Activated naive CD4-positive, alpha-beta T cell treated with anti-CD3 and anti-CD28 coated beads, Interleukin-2, amount 50 U/mL, for 24 hours (primary cell): ENCODE measurements around the gene NCAPD2.
"Not testable (repeated sequence)": the region's sequence is repeated elsewhere in the genome, so short reads cannot be mapped to it uniquely, and the experiment has no call there.

Source experiments
- H3K27ac Mint-ChIP-seq: one replicate; pipeline ENCODE4 v1.8.0; 2021; ENCODE audit warnings: mild to moderate bottlenecking, mixed read lengths
- H3K27me3 Mint-ChIP-seq: one replicate; pipeline ENCODE4 v1.8.0; 2021; ENCODE audit warnings: mixed read lengths
- H3K36me3 Mint-ChIP-seq: one replicate; pipeline ENCODE4 v1.8.0; 2021; ENCODE audit warnings: mixed read lengths
- H3K4me1 Mint-ChIP-seq: one replicate; pipeline ENCODE4 v1.8.0; 2021; ENCODE audit warnings: mixed read lengths
- H3K4me3 Mint-ChIP-seq: one replicate; pipeline ENCODE4 v1.8.0; 2021; ENCODE audit warnings: mild to moderate bottlenecking, mixed read lengths
- H3K9me3 Mint-ChIP-seq: one replicate; pipeline ENCODE4 v1.8.0; 2021; ENCODE audit warnings: mixed read lengths

The NCAPD2 gene

DNA sequence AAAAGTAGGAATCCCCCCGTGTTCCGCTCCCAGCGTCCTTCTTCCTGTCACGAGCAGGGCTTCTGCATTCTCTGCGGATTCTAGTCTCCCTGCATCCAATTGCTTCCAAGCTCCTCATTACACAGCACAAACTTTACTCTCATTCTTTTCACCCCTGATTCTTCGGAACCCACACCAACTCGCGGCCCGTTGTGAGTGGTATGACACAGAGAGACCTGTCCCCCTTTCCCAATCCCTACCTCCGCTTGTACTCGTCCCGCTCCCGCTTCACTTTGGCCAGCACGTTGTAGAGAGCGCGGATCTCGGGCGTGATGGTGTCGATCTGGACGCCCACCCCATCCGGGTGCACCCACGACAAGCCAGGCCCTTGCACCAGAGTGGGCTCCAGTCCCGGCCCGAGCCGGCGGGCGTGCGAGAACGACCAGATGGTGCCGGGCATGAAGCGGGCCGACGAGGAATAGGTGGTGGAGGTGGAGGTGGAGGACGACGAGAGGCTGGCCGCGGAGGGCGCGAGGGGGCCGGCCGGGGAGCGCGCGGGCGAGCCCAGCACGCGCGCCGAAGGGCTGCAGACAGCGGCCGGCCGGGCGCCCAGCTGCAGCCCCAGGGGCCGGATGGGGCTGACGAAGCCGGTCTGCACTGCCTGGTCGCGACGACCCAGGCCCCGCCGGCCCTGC is 61.3 kb downstream of the NCAPD2 start:
- H3K4me3 Mint-ChIP-seq, result peak overlapping the region; percentile 92
- H3K4me1 Mint-ChIP-seq, result peaks cover 48% of the 10 kb centered on the region
- H3K27me3 Mint-ChIP-seq, result no peaks in the 10 kb centered on the region
- H3K9me3 Mint-ChIP-seq, result no peaks in the 10 kb centered on the region
- H3K27ac Mint-ChIP-seq, result peak overlapping the region; percentile 80
- peaks cover 7% of the 10 kb centered on the region for H3K36me3 Mint-ChIP-seq

DNA sequence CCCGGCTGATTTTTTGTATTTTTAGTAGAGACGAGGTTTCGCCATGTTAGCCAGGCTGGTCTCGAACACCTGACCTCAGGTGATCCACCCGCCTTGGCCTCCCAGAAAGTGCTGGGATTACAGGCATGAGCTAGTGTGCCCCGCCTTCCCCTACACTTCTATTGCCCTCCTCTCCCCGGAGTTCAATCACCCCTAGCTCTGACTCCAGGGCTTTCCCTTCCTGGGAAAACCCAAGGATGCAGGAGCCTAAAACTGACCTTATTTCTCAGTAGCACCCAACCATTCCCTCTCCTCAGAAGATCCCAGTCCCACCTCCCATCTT is 62.6 kb downstream of the NCAPD2 start:
- not testable (repeated sequence) for H3K9me3 Mint-ChIP-seq, H3K27ac Mint-ChIP-seq, H3K27me3 Mint-ChIP-seq, H3K36me3 Mint-ChIP-seq
- Mint-ChIP-seq H3K4me3 (peak overlapping the region; percentile 89), H3K4me1 (peaks cover 48% of the 10 kb centered on the region)

GRCh38 chr12:6556857-6557256 is 63.0 kb downstream of the NCAPD2 start:
- H3K36me3 Mint-ChIP-seq, result peaks cover 7% of the 10 kb centered on the region
- no peak overlapping the region for H3K27ac Mint-ChIP-seq
- H3K9me3 Mint-ChIP-seq, result no peaks in the 10 kb centered on the region
- peak overlapping the region; percentile 89 for H3K4me3 Mint-ChIP-seq
- H3K4me1 Mint-ChIP-seq, result peaks cover 47% of the 10 kb centered on the region
- H3K27me3 Mint-ChIP-seq, result no peaks in the 10 kb centered on the region

- not testable (repeated sequence) for H3K27ac Mint-ChIP-seq, H3K9me3 Mint-ChIP-seq, H3K27me3 Mint-ChIP-seq, H3K36me3 Mint-ChIP-seq
- H3K4me3 Mint-ChIP-seq, result peak overlapping the region; percentile 42
- peaks cover 39% of the 10 kb centered on the region for H3K4me1 Mint-ChIP-seq
Observed at GRCh38 chr12:6558014-6558760, 64.3 kb downstream of the NCAPD2 start.

- peaks cover 12% of the 10 kb centered on the region for H3K36me3 Mint-ChIP-seq
Observed at GRCh38 chr12:6559500-6559899, 65.6 kb downstream of the NCAPD2 start.

DNA sequence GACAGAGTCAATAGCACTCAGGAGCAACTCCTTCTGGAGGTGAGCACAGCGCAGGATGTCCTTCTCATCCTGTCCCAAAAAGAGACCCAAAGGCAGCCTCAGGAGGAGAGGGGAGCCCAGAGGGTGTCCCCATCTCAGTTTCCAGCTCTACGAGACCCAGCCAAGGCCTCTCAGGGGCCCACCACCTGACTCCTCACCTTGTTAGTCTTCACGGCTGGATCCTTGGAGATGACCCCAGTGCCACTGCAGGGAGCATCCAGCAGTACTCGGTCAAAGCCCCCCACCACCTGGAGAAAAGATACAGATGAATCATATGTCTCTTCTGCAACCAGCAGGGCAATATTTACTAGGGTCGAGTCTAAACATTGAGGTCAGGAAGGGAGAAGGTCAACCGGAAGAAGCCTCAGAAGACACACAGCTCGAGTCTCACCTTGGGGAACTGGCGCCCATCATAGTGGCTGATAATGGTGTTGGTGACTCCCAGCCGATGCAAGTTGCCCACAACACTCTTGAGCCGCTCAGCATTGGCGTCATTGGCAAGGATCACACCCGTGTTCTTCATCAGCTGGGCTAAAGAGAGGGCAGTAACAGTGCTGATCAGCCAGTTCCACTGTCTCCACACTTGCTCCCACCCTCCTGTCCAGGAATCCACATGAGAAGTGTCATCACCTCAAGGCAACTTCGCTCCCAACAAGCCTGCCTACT is 66.8 kb downstream of the NCAPD2 start:
- no peaks in the 10 kb centered on the region for H3K27me3 Mint-ChIP-seq
- peaks cover 14% of the 10 kb centered on the region for H3K36me3 Mint-ChIP-seq
- no peaks in the 10 kb centered on the region for H3K9me3 Mint-ChIP-seq
- no peak overlapping the region for H3K27ac Mint-ChIP-seq
- H3K4me3 Mint-ChIP-seq, result no peak overlapping the region
- peaks cover 35% of the 10 kb centered on the region for H3K4me1 Mint-ChIP-seq

More at GRCh38 chr12:6559500-6559899, 65.6 kb downstream of the NCAPD2 start:
- peaks cover 34% of the 10 kb centered on the region for H3K4me1 Mint-ChIP-seq
- no peak overlapping the region for H3K4me3 Mint-ChIP-seq
- H3K9me3 Mint-ChIP-seq, result no peaks in the 10 kb centered on the region
- H3K27ac Mint-ChIP-seq, result no peak overlapping the region
- no peaks in the 10 kb centered on the region for H3K27me3 Mint-ChIP-seq

DNA sequence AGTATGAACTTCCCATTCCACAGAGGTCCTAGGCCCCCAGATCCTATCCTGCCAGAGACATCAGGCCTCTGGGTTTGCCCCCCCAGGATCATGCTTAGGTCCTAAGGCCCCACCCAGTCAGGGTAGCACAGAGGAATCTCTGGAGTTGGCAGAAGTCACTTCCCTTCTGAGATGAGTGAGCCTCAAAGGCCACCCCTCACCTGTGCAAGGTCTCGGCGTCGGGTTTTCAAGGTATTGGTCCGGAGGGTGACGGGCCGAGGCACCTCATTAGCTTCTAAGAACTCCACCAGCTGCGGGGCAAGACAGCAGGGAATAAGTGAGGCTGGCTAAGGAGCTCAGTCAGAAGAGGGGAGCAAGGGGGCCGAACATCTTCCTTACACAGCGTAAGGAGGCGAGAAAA is 69.0 kb downstream of the NCAPD2 start:
- Mint-ChIP-seq H3K4me3 (no peak overlapping the region), H3K27ac (no peak overlapping the region), H3K36me3 (peaks cover 27% of the 10 kb centered on the region)

GRCh38 chr12:6563448-6564050 is 69.6 kb downstream of the NCAPD2 start:
- Mint-ChIP-seq H3K27me3 (no peaks in the 10 kb centered on the region), H3K36me3 (peaks cover 30% of the 10 kb centered on the region), H3K4me3 (no peak overlapping the region), H3K9me3 (no peaks in the 10 kb centered on the region), H3K27ac (peak overlapping the region; percentile 84), H3K4me1 (peaks cover 47% of the 10 kb centered on the region)

More for the DNA sequence above, 69.0 kb downstream of the NCAPD2 start:
- H3K9me3 Mint-ChIP-seq, result no peaks in the 10 kb centered on the region
- H3K4me1 Mint-ChIP-seq, result peaks cover 45% of the 10 kb centered on the region
- no peaks in the 10 kb centered on the region for H3K27me3 Mint-ChIP-seq

DNA sequence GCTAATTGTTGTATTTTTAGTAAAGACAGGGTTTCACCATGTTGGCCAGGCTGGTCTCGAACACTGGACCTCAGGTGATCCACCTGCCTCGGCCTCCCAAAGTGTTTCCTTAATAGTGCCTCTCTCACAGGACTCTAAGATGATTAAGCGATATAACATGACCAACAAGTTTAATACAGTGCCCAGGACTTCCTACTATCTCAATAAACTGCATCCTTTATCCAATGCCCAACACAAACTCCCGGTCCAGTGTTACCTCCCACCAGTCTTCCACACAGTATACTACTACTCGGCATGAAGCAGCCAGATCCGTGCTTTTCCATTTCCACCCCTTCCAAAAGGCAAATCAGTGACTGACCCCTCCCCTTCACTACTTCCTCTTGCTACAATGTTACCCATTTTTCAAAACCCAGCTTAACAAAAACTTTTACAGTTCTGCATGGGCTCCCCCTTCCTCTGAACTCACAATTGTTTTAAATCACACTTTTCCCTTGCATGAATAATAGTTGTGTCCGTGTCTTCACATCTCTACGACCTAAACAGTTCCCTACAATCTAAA is 73.3 kb downstream of the NCAPD2 start:
- H3K4me3 Mint-ChIP-seq, result peak overlapping the region; percentile 100
- no peaks in the 10 kb centered on the region for H3K9me3 Mint-ChIP-seq
- peaks cover 38% of the 10 kb centered on the region for H3K36me3 Mint-ChIP-seq
- H3K4me1 Mint-ChIP-seq, result peaks cover 65% of the 10 kb centered on the region
- H3K27ac Mint-ChIP-seq, result peak overlapping the region; percentile 90
- H3K27me3 Mint-ChIP-seq, result no peaks in the 10 kb centered on the region

GRCh38 chr12:6569312-6569711 is 75.4 kb downstream of the NCAPD2 start:
- Mint-ChIP-seq H3K27me3 (no peaks in the 10 kb centered on the region), H3K4me3 (peak overlapping the region; percentile 59), H3K36me3 (peaks cover 34% of the 10 kb centered on the region), H3K4me1 (peaks cover 52% of the 10 kb centered on the region), H3K9me3 (no peaks in the 10 kb centered on the region), H3K27ac (no peak overlapping the region)

- H3K27ac Mint-ChIP-seq, result peak overlapping the region; percentile 43
- H3K4me1 Mint-ChIP-seq, result peaks cover 48% of the 10 kb centered on the region
- H3K36me3 Mint-ChIP-seq, result peaks cover 37% of the 10 kb centered on the region
- H3K27me3 Mint-ChIP-seq, result no peaks in the 10 kb centered on the region
- no peaks in the 10 kb centered on the region for H3K9me3 Mint-ChIP-seq
- peak overlapping the region; percentile 59 for H3K4me3 Mint-ChIP-seq
Observed at GRCh38 chr12:6569786-6570185, 75.9 kb downstream of the NCAPD2 start.

DNA sequence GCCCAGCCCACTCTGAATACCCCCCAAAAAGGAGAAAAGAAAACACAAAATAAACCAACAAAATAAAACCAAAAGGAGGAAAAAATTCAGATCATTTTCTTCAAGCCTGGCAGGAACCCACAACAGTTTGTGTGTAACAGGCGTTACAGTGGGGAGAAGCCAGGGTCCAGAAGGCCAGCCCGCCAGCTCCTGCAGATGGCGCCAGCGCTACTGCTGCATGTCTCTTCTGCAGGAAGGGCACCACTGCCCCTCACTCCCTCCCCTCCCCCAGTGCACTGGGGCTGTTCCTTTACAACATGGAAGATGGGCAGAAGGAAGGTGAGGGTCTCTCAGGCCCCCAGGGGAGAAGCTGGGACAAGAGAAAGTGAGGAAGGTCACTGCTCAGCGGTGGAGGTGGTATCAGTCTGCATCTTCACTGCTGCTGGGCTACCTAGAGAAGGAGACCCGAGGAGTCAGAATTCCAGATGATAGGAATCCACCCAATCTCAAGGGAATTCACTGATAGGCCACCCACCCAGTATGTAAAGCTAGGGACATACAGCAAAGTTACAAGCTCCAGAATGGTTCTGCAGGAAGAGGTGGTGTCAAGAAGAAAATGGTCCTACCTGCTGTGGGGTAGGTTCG is 76.5 kb downstream of the NCAPD2 start:
- peaks cover 45% of the 10 kb centered on the region for H3K4me1 Mint-ChIP-seq
- no peaks in the 10 kb centered on the region for H3K9me3 Mint-ChIP-seq
- H3K27ac Mint-ChIP-seq, result peak overlapping the region; percentile 43
- peaks cover 37% of the 10 kb centered on the region for H3K36me3 Mint-ChIP-seq
- no peaks in the 10 kb centered on the region for H3K27me3 Mint-ChIP-seq
- H3K4me3 Mint-ChIP-seq, result peak overlapping the region; percentile 59

DNA sequence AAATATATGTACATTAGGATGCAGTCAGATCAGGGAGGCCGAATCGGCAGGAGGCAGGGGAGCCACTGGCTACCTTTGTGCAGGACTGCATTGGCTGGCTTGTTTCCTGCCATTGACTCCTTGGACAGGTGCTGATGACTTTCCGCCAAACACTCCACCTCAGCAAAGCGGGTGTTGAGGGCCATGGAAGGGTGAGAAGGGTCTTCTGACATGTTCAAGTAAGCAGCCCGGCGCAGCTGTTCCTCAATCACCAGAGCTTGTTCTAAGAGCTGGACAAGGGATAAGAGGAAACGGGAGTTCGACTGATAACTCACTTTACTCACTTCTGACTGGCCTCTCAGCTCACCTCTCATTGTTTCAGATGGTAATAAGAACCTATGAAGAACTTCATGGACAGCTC is 79.1 kb downstream of the NCAPD2 start:
- Mint-ChIP-seq H3K4me1 (peaks cover 27% of the 10 kb centered on the region), H3K4me3 (no peak overlapping the region), H3K9me3 (no peaks in the 10 kb centered on the region), H3K27ac (peak overlapping the region; percentile 41), H3K36me3 (peaks cover 32% of the 10 kb centered on the region), H3K27me3 (no peaks in the 10 kb centered on the region)

- no peaks in the 10 kb centered on the region for H3K27me3 Mint-ChIP-seq
- no peak overlapping the region for H3K4me3 Mint-ChIP-seq
Observed at GRCh38 chr12:6574576-6575295, 80.8 kb downstream of the NCAPD2 start.

More at GRCh38 chr12:6574576-6575295, 80.8 kb downstream of the NCAPD2 start:
- H3K36me3 Mint-ChIP-seq, result peaks cover 33% of the 10 kb centered on the region
- peak overlapping the region; percentile 66 for H3K27ac Mint-ChIP-seq
- peaks cover 21% of the 10 kb centered on the region for H3K4me1 Mint-ChIP-seq
- no peaks in the 10 kb centered on the region for H3K9me3 Mint-ChIP-seq
